Psoas muscle (tissue), 8 donors: ENCODE measurements around the gene SLC66A2. TPM values are rescaled to one million over a fixed set of nuclear protein-coding genes. Genes with fewer than 3 reads are reported as not detected.
A peak's percentile ranks its signal among the peaks of the same experiment; 100 is the strongest.

Source experiments
- ATAC-seq, 4 donors: fragments of 200-7000 bp; cut with Tn5 transposase; one replicate each; pipeline ENCODE4 v1.9.1; 2020; ENCODE audit warnings: moderate library complexity in 3 of 4, mild to moderate bottlenecking in 2 of 4
- DNase-seq, 2 donors: peaks; one replicate each; pipeline ENCODE4 v3.0.0-alpha.2; 2020
- H3K27ac ChIP-seq: fragments of 200-600 bp; one replicate; pipeline ENCODE4 v1.8.0; 2022
- H3K27me3 ChIP-seq, 3 donors: fragments of 200-600 bp in 1 of 3; one replicate each; pipeline versions ENCODE4 v1.6.1 to v1.8.0; 2013 to 2022; ENCODE audit warnings: low read length in 2 of 3, mild to moderate bottlenecking in 2 of 3, moderate library complexity in 1 of 3; ENCODE audit not compliant: insufficient read depth in 3 of 3
- H3K36me3 ChIP-seq, 2 donors: fragments of 200-600 bp in 1 of 2; one replicate each; pipeline versions ENCODE4 v1.6.1 to v1.8.0; 2013 to 2022; ENCODE audit warnings: low read depth in 1 of 2, mild to moderate bottlenecking in 1 of 2, moderate library complexity in 1 of 2; ENCODE audit not compliant: insufficient read depth in 1 of 2
- H3K4me1 ChIP-seq: fragments of 200-600 bp; one replicate; pipeline ENCODE4 v1.8.0; 2022
- H3K4me3 ChIP-seq: fragments of 200-600 bp; one replicate; pipeline ENCODE4 v1.8.0; 2022; ENCODE audit warnings: mild to moderate bottlenecking
- H3K9me3 ChIP-seq: fragments of 200-600 bp; one replicate; pipeline ENCODE4 v1.8.0; 2022
- WGBS, 3 donors: extraction: QIAGEN DNeasy Blood & Tissue Kit; methylation state at CpG; one replicate each; pipeline versions ENCODE4 v1.1.6 to v1.1.7; 2013; 5-methylcytosine and 5-hydroxymethylcytosine counted together
- intact Hi-C, 2 donors: fragments of 100-400 bp; cut with DNase I; formaldehyde crosslinking; loops; one replicate each; pipeline versions ENCODE4 v1.11.0 to v1.14.2; 2022
- polyA plus RNA-seq, 3 donors: library from polyadenylated mRNA; stranded (reverse); fragments of 200-250 nt; gene quantifications; one replicate each; pipeline ENCODE4 v1.2.3, GENCODE V29; 2013
- total RNA-seq, 4 donors: library from RNA; stranded (reverse); fragmentation: NEBNext Ultra II Directional in 2 of 4; extraction: Animal tissue kit (Norgen Biotek cat#: 25700) in 2 of 4; gene quantifications; one replicate each; pipeline versions ENCODE4 v1.2.1 to v1.2.4, GENCODE V29; 2021 to 2023
- TF ChIP-seq, protein P1 (sequence below): fragments of 200-600 bp; IDR thresholded peaks from one replicate; pipeline ENCODE4 v1.8.0; 2022; ENCODE audit warnings: antibody characterized with exemption
- donor health status: healthy with polysubstance abuse.
- donor health status: DM: no; HTN: no; CAD: no; lungs with moderate emphysema.
- donor health status: Bipolar disorder and iron deficiency.
- donor health status: healthy.
- donor health status: DM: yes; HTN: yes; CAD: no.
- donor health status: DM: no; HTN: no; CAD: no.
- donor health status: DM: no; HTN: no; CAD: no.
- donor health status: DM: yes; HTN: yes; CAD: no.

Gene SLC66A2
- total and polyA plus RNA-seq, 7 donors, result 36.4 to 160 (median 67.7) TPM

DNA sequence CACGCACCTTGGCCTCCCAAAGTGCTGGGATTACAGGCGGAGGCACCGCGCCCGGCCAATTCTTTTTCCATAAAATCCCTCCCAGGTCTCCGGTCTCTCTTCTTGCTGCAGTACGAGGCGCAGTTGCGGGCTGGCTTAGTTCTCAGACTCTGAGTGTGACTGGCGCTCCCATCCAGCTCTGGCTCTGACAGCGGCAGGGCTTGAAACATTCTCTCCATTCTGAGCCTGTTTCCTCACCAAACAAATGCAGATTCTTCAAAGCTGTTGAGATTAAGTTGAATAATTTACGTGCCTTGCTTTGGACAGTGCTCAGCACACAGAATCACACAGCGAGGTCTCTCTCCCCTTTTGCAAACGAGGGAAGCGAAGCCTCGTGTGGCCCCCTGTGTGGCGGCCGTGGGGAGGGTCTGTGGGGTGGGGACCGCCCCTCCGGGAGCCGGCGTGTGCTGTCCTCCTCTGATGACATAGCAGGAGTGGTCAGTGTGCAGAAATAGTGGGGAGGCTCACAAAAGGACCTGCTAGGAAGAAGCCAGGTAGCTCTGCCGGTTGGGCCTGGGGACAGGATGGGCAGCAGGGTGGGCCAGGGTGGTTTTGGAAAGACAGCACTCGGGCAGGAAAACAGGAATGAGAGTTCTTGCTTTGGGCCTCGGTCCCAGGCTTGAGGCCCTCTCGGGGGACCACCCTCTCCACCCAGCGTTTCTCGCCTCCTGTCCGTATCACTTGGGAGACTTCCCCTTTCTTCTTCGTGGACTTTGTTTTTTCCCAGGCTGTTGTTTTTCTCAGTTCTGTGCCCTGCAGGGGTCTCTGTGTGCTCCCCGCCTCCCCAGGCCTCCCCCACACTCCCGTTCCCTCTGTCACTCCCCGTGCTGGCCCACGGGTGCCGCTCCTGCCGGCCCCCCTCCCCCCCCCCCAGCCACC lies 78.7 kb downstream of the SLC66A2 start:
- Histone ChIP-seq H3K36me3 (no peaks in the 10 kb centered on the region), H3K27ac (no peak overlapping the region), H3K4me1 (no peaks in the 10 kb centered on the region), H3K4me3 (no peak overlapping the region), H3K9me3 (no peaks in the 10 kb centered on the region), H3K27me3 (peaks cover 0 to 30% (median 22%) of the 10 kb centered on the region in 3 donors)
- TF ChIP-seq, protein P1, sequence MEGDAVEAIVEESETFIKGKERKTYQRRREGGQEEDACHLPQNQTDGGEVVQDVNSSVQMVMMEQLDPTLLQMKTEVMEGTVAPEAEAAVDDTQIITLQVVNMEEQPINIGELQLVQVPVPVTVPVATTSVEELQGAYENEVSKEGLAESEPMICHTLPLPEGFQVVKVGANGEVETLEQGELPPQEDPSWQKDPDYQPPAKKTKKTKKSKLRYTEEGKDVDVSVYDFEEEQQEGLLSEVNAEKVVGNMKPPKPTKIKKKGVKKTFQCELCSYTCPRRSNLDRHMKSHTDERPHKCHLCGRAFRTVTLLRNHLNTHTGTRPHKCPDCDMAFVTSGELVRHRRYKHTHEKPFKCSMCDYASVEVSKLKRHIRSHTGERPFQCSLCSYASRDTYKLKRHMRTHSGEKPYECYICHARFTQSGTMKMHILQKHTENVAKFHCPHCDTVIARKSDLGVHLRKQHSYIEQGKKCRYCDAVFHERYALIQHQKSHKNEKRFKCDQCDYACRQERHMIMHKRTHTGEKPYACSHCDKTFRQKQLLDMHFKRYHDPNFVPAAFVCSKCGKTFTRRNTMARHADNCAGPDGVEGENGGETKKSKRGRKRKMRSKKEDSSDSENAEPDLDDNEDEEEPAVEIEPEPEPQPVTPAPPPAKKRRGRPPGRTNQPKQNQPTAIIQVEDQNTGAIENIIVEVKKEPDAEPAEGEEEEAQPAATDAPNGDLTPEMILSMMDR, result no peak
- DNase-seq (no peak), ATAC-seq (no peak)
- WGBS, 3 donors, result 63 to 73% (median 68%) methylated on average over 33 to 36 of the region's 36 CpGs
- intact Hi-C loops, result no loop called here

DNA sequence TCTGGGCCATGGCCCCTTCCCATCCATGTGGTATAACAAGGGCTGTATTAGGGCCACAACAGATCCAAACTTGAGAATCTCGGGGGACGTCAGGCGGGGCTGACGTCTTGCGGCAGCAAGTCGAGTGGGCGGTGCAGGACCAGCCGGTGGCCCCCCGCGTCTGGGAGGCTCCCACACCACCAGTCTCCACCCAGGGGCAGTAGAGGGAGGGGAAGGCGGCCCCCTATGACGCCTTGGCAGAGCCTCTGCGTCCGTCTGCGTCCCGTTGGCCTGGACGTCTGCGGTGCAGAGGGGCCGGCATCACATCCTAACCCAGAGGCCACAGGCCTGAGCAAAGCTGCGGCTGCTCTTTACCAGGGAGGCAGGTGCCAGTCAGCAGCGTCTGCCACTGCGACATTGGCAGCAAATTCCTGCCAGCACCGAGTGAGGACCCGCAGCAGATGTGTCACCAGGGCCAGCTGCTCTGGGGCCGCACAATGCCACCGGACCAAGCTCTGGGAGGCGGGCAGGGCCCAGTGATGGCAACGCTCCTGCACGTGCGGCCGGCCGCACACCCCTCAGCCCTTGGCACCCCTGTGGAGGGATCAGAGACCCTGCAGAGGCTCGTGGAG lies 79.9 kb downstream of the SLC66A2 start:
- TF ChIP-seq, protein P1, result no peak
- Histone ChIP-seq H3K27me3 (peaks cover 0 to 28% (median 19%) of the 10 kb centered on the region in 3 donors), H3K9me3 (no peaks in the 10 kb centered on the region), H3K36me3 (no peaks in the 10 kb centered on the region), H3K4me3 (no peak overlapping the region), H3K27ac (no peak overlapping the region), H3K4me1 (no peaks in the 10 kb centered on the region)
- intact Hi-C loops, result no loop called here
- WGBS, 3 donors, result 37 to 59% (median 41%) methylated on average over 32 to 33 of the region's 33 CpGs
- peak in 1 of 2 donors; percentile 26 for DNase-seq
- ATAC-seq, result no peak

DNA sequence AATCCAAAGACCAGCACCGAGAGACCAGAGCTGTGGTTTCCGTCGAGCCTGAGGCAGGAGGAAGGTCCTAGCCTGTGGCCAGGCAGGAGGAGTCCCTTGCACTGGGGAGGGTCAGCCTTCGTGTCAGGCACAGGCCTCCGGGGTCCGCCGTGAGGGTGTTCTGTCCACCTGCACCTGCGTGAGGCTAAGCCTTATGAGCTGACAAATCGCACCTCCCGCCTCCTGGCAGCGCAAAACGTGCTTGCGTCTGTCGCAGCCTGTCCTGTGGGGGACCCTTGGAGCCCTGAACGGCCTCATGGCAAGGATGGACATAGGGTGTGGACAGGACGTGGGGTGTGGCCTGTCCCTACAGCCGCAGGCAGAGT lies 80.4 kb downstream of the SLC66A2 start:
- Histone ChIP-seq H3K4me1 (no peaks in the 10 kb centered on the region), H3K4me3 (no peak overlapping the region), H3K9me3 (no peaks in the 10 kb centered on the region), H3K27me3 (peaks cover 0 to 22% (median 19%) of the 10 kb centered on the region in 3 donors), H3K36me3 (no peaks in the 10 kb centered on the region), H3K27ac (no peak overlapping the region)
- 68 to 72% (median 70%) methylated on average over 17 of the region's 17 CpGs for WGBS, 3 donors
- peak in 1 of 2 donors; percentile 38 for DNase-seq
- ATAC-seq, result no peak
- intact Hi-C loops, result no loop called here
- TF ChIP-seq, protein P1, result no peak

DNA sequence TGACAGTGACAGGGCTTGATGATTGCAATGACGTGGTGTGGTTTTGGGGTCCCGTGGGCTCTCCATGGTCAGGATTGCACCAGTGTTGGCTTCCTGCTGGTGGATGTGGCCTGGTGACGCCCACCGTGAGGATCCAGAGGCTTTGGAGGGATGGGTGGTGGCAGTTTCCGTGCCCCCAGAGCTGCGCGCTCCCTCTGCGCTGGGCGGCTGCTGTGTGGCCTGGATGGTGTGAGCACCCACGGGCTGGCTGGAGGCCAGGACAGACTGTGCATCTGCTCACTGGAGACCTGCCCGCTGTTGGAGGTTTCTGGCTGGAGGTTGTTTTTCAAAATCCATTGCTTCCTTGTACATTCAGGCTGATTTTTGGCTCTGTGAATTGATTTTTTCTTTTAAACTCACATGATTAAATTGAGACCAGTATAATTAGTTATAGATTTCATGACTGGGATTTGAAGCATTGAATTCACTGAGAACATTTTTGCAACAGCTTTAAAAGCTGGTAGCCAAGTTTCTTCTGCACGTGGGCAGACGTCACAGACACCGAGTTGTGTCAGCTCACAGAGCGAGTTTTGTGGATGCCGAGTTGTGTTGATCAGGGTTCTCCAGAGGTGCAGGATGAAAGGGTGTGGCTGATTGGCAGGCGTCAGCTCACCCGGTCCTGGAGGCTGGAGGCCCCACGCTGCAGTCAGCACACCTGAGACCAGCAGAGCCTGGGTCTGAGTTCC lies 81.0 kb downstream of the SLC66A2 start:
- Histone ChIP-seq H3K27me3 (peaks cover 0 to 17% (median 17%) of the 10 kb centered on the region in 3 donors), H3K4me3 (no peak overlapping the region), H3K36me3 (no peaks in the 10 kb centered on the region), H3K9me3 (no peaks in the 10 kb centered on the region), H3K27ac (no peak overlapping the region), H3K4me1 (no peaks in the 10 kb centered on the region)
- ATAC-seq, result no peak
- DNase-seq, result peak in 1 of 2 donors; percentile 15
- TF ChIP-seq, protein P1, result no peak
- WGBS, 3 donors, result 36 to 58% (median 47%) methylated on average over 19 of the region's 19 CpGs
- intact Hi-C loops, result no loop called here
